Measurements from ENCODE around the gene DNAJC1.

DNAJC1 gene

DNA sequence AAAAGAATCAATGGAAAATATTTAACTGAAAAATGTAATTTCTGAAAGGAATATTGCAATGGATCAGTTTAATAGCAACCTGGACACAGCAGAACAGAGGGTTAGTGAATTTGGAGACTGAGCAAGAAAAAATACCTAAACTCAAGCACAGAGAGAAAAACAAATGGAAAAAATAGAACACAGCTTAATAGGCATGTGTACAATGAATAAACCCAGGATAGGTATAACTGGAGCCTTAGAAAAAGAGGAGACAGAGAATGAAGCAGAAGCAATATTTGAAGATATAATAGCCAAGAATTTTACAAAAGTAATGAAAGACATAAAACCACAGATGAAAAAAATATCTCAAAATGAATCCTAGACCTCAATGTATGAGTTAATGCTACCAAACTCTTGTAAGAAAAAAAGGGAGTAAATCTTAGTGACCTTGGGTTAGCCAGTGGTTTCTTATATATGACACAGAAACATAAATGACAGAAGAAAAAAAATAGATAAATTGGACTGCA lies 2.9 kb upstream of the DNAJC1 start:
- no peak for FAIRE-seq

DNA sequence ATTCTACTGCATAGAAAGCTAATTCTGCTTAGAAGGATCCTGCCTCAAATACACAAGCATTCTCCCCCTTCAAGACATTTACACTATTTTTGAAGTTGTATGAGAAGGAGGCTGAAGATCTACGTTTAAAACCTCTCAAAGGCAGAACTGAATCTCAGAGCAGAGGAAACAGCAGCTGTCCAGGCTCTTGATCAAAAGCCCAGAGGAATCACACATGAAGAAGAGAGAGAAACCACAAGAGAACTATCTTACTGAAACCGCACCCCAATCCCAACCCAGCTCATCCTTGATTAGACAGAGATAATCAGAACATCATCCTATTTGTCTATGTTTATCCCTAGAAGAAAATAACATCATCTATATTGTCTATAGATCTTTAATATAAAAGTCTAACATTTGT lies 2.2 kb upstream of the DNAJC1 start:
- FAIRE-seq = no peak

DNA sequence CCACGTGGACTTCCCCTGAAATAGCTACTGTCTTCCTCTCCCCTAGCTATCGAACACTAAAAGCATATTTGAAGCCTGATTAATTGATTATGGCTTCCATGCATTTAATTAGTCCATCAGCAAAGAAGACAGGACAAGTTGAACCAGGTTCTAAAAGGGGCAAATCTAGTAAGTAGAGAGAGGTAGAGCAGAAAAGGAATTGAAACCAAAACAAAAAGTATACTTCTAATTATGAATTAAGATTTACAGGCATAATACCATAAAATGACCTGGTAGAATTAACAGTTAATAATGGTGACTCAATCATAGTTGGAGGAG lies 393 bp upstream of the DNAJC1 start:
- FAIRE-seq = peak; percentile 75

DNA sequence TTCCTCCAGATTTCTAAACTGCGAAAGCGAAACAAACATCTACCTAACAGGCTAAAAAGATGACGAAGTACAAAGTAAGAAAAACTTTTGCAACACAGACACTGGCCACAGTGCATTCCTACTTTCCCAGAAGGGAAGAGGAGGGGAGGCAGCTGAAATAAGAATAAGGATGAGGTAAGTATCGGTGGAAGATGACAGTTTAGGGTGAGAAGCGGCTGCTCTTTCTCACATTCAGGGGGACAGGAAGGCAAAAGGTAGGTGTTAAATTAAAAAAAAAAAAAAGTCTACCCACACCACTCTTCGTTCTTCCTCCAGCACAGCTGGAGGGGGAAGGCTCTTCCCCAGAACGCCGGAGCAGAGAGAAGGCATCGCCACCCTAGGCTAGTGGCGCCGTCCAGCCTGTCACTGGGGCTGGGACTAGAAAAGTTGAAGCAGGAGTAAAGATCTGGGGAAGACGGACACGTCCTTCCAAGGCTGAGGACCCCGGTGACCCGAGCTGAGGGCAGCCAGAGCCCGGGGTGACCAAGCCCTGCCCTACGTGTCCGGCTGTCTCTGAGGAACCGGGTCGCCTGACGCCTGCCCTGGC lies 846 bp downstream of the DNAJC1 start:
- FAIRE-seq = no peak

DNA sequence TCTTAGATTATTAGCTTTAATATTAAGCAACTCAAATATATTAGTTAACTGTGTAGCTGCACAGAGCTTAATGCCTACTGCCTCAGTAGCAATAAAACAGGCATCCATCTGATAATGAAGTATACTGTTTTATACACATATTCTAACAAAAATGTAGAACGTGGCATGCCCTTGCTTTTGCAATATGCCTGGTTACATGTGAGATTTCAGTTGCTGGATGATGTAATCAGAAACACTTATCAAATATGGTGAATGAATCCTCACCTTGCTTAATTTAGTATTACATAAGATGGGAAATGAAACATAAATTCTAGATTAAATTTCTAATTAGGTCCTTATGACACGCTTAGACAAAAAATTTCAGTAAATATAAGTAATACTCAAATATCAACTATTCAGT lies 8.0 kb downstream of the DNAJC1 start:
- FAIRE-seq = no peak

DNA sequence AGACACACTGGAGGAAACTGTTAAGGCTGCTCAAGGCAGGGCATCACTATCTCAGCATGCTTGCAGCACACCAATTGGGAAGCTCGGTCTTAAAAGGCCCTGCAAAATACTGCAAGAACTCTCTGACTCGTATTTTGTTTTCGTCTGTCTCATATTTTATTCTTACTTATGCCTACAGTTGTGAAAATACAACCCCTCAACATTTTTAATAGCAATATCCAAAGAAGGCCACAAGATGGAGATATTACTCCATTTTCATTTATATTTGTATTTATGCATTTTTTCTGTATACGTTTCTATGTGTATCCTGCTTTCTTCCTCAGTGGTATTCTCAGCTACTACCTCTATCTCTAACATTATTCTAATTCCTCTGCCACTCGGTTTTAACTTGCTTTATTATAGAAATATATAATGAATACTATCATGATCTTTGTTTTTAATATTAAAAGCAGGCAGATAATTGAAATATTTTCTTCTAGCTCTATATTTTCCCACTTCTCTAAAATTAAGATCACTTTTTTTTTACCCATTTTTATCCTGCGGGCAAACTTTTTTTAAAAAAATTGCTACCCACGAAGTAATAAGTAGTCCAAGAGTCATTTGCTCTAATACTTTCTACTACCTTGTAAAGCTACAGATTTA lies 10.0 kb downstream of the DNAJC1 start:
- FAIRE-seq = peak; percentile 94

DNA sequence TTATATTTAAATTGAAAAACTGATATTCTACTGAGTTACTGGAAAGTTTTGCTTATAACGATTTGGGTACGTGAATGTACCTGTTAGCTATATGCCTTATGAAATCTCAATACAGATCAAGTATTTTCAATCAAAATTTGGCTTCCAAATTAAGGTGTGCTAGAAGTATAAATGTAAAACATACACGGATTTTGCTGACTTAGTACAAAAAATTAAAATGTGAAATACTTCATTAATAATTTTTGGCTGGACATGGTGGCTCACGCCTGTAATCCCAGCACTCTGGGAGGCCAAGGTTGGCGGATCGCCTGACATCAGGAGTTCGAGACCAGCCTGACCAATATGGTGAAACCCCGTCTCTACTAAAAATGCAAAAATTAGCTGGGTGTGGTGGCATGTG lies 11.7 kb downstream of the DNAJC1 start:
- no peak for FAIRE-seq

DNA sequence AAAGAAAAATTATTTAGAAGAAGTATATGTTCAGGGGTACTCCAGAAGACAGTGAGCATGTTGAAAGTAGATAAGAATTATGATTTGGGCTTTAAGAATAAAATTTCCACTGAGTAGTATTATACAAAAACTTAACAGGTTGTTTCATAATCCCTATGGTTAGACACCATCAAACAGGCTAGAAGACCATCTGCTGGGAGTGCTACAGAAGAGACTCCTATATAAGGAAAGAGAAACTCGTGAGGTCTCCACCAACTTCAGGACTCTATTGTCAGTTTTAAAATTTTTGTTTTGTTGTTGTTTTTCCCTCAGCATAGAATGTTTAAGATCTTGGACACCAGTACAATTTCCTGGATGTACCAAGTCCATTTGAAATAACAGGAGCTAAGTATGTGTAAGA lies 13.1 kb downstream of the DNAJC1 start:
- FAIRE-seq = peak; percentile 24

DNA sequence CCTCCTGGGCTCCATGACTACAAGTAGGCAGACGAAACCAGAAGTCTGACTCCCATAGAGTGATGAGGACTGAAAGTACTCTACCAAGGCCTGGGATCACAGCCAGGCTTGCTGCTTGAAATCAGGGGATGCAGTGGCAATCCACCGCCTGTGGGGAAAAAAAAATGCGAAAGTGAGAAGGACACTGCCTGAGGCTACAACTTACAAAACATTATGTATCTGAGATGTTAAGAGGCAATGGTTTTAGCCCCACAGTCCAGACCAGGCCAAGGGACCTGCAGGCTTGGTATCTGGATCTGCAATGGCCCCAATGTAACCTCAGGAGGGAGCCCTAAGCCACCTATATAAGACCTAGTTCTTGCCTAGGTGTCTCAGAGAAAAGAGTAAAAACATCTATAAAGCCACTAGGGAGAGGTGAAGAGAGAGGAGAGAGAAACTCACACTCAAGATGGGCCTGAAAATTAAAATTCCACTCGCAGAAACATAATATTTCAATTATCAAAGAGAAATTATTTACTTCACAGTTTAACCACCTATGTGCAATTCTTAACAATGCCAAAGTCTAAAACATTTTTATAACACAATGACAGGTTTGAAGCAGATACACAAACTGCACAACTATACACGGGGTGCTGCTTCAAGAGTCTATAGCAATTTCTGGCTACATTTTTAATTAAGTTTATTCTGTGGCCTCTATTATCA lies 13.9 kb downstream of the DNAJC1 start:
- FAIRE-seq = peak; percentile 79

DNA sequence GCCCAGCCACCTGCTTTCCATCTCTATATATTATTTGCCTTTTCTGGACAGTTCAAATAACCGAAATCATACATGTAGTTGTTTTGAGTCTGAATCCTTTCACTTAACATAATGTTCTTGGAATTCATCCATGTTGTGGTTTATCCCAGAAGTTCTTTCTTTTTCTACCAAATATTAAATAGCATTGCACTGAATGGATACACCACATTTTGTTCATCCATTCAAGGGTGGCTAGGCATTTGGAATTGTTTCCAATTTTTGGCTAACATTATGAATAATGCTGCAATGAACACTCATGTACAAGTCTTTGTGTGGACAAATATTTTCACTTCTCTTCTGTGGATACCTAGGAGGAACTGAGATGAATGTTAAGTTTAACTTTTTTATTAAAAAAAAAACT lies 18.0 kb downstream of the DNAJC1 start:
- FAIRE-seq = no peak

DNA sequence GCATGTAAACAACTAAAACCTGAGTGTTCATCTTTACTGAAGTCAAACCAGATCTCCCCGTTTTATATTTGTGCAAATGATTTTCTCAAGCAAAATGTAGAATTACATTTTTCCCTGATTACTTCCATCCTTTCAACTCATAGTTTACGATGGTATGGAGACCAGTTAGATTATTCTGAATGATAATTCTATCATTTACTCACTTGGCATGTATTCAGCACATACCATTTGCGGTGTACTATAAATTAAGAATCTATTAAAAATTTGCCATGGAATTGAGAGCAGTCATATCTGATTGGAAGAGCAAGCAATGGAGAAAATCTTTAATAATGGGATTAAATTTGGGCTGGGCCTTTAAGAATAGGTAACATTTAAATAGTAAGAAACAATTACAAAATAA lies 22.4 kb downstream of the DNAJC1 start:
- no peak for FAIRE-seq

DNA sequence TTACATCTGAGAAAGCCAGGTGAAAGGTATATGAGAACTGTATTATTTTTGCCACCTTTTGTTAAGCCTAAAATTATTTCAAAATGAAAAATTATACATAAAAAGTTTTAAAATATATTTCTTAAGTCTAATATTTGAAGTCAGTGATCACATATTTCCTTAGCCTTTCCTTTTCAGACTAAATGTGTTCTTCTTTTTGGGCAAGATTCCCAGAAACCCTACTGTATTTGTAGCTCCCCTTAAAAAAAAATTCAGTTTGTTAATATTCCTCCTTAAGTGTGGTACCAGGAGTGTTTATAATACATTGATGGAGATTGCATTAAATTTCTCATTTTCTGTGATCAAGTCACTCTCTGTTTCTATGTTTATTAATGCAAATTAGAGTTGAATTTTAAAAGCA lies 22.8 kb downstream of the DNAJC1 start:
- no peak for FAIRE-seq

DNA sequence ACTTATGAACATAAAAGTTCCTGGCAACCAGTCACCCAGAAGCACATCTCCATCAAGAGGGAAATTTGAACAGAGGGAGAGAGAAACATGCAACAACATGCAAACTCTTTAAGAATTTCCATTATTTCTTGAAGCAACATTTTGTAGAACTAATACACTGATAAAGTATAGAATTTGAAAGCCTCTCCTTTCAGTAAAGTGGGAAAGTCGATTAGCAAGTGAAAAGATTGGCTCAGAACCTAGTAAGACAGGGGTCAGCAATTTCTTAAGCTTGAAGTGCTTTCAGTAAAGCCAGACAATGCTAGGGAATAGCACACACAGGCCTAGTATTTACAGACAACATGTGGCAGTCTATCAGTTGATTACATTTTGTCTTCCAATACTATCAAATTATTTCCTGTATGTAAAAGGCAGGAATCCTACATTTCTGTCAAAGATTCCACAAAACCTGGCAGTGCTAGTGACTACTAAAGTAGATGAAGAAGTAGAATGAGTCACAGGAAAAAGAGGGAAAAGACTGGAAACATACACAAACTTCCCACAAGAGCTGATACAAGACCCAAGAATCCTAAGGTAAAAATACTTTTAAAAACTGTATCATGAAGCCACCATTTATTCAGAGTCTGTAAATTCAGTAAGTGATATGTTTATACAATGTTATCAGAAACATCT lies 25.2 kb downstream of the DNAJC1 start:
- FAIRE-seq = no peak

DNA sequence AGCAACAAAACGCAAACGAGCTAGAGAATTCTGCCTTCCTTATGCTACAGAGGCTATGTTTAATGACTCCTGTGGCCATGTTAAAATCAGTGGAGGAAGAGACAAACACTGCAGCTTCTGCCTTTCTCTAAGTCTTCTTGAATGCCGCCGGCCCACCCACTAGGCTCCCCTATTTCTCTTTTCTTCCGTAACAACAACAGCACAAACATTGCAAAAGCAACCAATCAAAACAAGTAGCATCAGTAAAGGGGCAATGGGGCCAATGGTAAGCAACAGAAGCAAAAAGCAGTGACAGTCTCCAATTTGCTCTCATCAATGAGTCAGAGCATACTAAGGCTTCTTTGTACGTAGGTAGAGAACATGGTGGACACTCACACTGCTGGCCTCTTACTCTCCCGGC lies 26.8 kb downstream of the DNAJC1 start:
- no peak for FAIRE-seq

DNA sequence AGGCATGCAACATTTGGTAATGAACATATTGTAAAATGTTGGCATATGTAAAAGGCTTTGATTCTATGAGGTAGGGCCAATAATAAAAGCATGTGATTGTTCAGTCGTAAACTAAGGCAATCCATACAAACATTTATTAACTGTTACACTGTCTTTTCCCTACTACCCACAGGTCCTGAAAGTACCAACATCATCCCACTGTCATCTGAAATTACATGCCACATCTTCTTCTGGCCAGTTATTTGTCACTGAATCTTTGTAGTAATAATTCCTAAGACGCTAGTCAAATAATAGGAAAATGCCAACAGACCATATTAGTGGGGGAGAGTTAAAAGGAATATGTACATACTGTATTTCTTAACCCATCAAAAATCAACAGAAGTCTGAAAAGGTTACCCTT lies 27.2 kb downstream of the DNAJC1 start:
- no peak for FAIRE-seq

DNA sequence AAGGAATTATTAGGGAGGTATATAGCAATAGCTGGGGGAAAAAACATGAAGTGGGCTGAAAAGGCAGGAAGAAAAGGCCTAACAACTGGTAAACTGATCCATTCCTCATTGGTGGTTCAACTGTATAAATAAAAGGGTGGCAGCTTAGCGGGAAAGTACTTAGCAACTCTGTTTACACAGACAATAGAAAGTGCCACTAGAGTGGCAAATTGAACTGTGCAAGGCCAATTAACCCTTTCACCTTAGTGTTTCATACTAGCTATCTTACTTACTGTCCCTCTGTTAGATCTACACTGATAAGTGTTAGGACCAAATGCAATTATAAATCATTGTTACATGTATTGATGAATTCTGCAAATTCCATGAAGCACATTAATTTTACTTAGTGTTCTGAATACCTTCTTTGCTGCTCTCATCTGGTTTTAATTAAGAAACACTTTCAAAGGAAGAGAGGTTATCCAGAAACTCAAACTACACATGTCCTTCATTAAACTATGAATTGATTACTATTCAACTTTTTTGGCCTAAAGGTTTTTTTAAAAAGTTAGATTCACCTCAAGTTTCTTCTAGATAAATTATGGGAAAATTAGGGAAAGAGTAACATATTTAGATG lies 28.0 kb downstream of the DNAJC1 start:
- FAIRE-seq = peak; percentile 98

DNA sequence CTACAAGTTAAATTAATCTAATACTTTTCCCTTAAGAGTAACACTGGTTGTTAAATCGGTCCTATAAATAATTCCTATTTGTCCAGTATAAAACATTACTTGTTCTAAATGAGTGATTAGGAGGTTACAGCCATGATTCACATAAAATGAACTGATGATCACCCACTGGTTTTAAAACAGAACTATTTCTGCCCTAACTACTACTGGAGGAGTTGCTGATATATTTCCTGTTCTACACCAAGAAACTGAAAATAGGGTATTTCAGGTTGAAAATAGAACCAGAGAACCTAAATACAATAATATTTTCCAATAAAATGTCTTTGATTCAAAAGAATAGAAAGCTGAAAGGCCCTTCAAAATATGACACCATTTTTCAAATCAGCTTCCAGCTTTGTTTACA lies 30.9 kb downstream of the DNAJC1 start:
- FAIRE-seq = peak; percentile 87

DNA sequence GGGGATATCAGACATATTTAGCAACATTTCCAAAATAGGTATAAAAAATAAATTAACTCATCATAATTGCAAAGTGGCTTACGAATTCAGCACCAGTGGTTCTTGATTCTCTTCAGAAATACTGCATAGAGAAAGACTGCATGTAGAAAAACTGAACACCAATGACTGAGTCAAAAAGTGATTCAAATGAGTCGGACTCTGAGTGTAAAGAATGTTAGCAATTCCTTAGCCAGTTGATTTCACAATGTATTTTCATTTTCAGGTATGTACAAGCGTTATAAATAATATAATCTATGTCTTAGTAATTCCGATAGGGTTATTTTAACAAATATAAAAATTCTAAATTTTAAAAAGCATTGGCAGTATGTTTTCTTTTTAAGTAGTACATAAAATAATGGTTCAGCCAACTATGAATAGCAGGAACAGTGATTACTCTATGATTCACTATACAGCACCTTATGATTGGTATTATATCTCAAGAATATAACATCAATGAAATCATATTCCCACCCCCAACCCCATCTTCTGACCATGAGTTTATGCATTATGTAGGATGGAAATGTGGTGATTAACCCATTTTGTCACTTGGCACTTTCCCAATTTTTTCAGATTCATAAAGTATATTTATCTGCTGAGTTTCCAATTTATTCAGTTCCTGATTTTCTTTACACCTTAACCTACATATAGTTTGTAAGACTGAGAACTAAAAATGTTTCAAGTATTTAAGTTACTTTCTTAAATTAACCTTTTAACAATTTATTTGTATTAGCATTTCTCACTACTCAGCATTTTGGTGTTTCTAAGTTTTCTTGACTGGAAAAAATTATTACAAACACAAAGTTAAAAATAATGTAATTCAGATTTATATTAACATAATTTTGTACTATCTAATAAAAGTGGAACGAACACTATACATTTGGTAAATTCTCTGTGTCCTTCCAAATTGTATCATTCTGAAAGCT lies 33.9 kb downstream of the DNAJC1 start:
- FAIRE-seq = peak; percentile 93

DNA sequence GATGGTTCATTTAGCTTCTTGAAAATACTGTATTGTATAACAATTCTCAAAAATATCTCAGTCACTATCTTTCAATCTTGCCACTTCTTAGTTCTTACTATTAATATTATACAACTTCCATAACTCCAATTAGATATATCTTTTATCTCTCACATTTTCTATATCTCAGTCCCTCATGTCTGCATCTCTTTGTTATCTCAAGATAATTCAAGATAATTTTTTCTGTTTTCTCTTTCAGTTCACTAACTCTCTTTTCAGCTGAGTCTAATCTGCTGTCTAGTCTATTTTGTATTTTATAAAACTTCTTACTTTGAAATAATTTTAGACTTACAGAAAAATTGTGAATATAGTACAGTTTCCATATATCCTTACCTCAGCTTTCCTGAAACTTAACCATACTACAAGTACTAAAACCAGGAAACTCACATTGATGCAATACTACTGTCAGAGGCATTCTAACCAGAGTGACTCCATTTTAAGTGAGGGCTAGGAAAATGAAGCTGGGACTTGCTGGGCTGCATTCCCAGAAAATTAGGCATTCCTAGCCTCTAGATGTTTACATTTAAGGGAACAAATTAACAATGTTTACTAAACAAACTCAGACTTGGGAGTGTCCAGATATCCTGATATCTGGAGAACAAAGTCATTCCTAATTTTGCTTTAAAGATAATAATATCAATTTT lies 38.4 kb downstream of the DNAJC1 start:
- FAIRE-seq = no peak

DNA sequence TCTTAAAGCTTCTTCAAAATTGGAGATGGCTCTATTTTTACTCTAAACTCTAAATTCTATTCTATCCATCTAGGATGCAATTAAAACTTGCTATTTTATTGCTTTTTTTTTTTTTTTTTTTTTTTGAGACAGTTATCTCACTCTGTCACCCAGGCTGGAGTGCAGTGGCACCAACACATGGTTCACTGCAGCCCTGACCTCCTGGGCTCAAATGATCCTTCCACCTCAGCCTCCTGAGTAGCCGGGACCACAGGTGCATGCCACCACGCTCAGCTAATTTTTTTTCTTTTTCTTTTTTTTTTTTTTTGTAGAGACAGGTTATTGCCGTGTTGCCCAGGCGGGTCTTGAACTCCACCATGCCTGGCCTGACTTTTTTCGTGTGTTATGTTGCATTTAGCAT lies 41.2 kb downstream of the DNAJC1 start:
- no peak for FAIRE-seq

DNA sequence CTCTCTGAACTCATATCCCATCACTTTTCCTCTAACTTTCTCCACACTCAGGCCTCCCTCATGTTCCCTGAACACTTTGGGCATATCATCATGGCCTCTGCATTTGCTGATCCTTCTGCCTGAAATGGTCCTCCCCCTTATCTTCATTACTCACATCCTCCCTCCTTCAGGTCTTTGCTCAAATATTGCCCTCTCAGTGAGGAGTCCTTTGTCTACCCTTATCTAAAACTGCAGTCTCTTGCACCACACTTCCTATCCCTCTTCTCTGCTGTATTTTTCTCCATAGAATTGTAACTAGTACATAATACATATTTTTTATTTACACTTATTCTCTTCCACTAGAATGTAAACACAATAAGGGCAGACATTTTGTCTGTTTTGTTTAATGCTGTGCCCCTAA lies 41.7 kb downstream of the DNAJC1 start:
- no peak for FAIRE-seq

DNA sequence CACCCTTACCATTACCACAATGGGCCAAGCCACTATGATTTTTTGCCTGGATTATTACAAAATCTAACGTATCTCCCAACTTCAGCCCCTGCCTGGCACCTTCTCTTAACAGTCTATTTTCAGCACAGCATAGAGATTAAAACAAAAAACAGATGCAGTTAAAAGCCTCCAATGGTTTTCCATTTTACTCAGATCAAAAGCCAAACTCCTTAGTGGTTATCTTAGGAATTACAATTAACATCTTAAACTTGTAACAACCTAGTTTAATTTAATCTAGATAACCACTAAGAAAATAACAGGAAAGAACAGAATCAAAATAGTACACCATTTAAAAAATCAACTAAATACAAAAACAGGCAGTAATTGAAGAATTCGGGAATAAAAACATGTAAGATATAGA lies 43.5 kb downstream of the DNAJC1 start:
- no peak for FAIRE-seq
